K562 (cell line): ENCODE results near the gene MTMR12. TPM values are rescaled to one million over a fixed set of nuclear protein-coding genes. Genes with fewer than 3 reads are reported as not detected.

ENCODE experiments used
- ATAC-seq: fragments of 200-7000 bp; cut with Tn5 transposase; 3 replicates; pipeline ENCODE4 v1.9.1; 2020; ENCODE audit warnings: moderate library complexity
- BruUV-seq: library from RNA; stranded (reverse); fragments of 400-500 nt; replicated peaks from 2 replicates; lab custom pipeline; 2021; lab: Mats Ljungman, UMichigan
- CTCF ChIA-PET: fragments of 300-600 bp; formaldehyde crosslinking; extraction: SDS; loops from one replicate; lab custom pipeline; 2021; ENCODE audit warnings: low intra/inter-chr PET ratio; lab: Yijun Ruan, JAX
- POLR2A ChIA-PET: fragments of 300-600, 350-650 bp; sonication (Branson Sonifier 250); formaldehyde crosslinking; extraction: SDS; loops from one replicate; lab custom pipeline; 2021; ENCODE audit warnings: antibody characterized with exemption, inconsistent platforms; lab: Yijun Ruan, JAX
- DNase-seq, 4 experiments: peaks; one replicate each; pipeline versions ENCODE4 v3.0.0 to v3.0.0-alpha.2; 2011 to 2018; ENCODE audit warnings: low spot score in 3 of 4, mixed read lengths in 3 of 4; ENCODE audit errors: extremely low read depth in 1 of 4
- FAIRE-seq: peaks from 2 replicates; lab custom pipeline; 2011; peaks lifted over from hg19 to GRCh38; lab: Jason Lieb, UNC
- H2AFZ ChIP-seq: 2 replicates; pipeline ENCODE4 v1.6.0; 2011; ENCODE audit warnings: low read depth, low read length, control low read depth, inconsistent platforms
- H3K27ac ChIP-seq: fragments of 200-600 bp; 3 replicates; pipeline ENCODE4 v1.8.0; 2011; ENCODE audit warnings: low read depth, mild to moderate bottlenecking, control low read depth, inconsistent platforms, low read length, moderate library complexity, mixed read lengths; ENCODE audit errors: extremely low read depth
- H3K27me3 ChIP-seq, 2 experiments: fragments of 300-600 bp in 1 of 2; 2 replicates in 1 of 2; 3 replicates in 1 of 2; pipeline versions ENCODE4 v1.6.0 to v1.8.0; 2011; ENCODE audit warnings: inconsistent platforms in 2 of 2, low read length in 2 of 2, mild to moderate bottlenecking in 1 of 2, mixed read lengths in 1 of 2, moderate library complexity in 1 of 2; ENCODE audit not compliant: control insufficient read depth in 2 of 2, insufficient read depth in 2 of 2
- H3K36me3 ChIP-seq: fragments of 300-600 bp; 3 replicates; pipeline ENCODE4 v1.8.0; 2011; ENCODE audit warnings: mild to moderate bottlenecking, low read length, inconsistent platforms; ENCODE audit not compliant: control insufficient read depth, insufficient read depth
- H3K4me1 ChIP-seq, 2 experiments: fragments of 200-600 bp in 1 of 2; replicated peaks in 1 of 2; 2 replicates in 1 of 2; 3 replicates in 1 of 2; pipeline versions ENCODE4 v1.5.1 to v1.8.0; 2011; ENCODE audit warnings: inconsistent platforms in 2 of 2, low read length in 2 of 2, mild to moderate bottlenecking in 1 of 2, mixed read lengths in 1 of 2, moderate library complexity in 1 of 2; ENCODE audit not compliant: control insufficient read depth in 2 of 2, insufficient read depth in 2 of 2
- H3K4me2 ChIP-seq: 2 replicates; pipeline ENCODE4 v1.6.1; 2011; ENCODE audit warnings: low read length, control low read depth, inconsistent platforms, mixed read lengths; ENCODE audit not compliant: insufficient read depth
- H3K4me3 ChIP-seq: fragments of 200-600 bp; sonication (generic), shearing (Covaris generic); 2 replicates; pipeline ENCODE4 v1.5.1; 2016; ENCODE audit warnings: control low read depth, inconsistent platforms
- H3K79me2 ChIP-seq: fragments of 200-600 bp; 3 replicates; pipeline ENCODE4 v1.8.0; 2011; ENCODE audit warnings: low read length, inconsistent platforms; ENCODE audit not compliant: control insufficient read depth, insufficient read depth
- H3K9ac ChIP-seq, 2 experiments: 2 replicates each; pipeline versions ENCODE4 v1.6.0 to v1.6.1; 2011; ENCODE audit warnings: low read depth in 2 of 2, low read length in 2 of 2, control low read depth in 1 of 2, inconsistent platforms in 1 of 2, mild to moderate bottlenecking in 1 of 2, mixed read lengths in 1 of 2; ENCODE audit not compliant: insufficient read depth in 1 of 2
- H3K9me1 ChIP-seq: one replicate; pipeline ENCODE4 v1.6.0; 2011; ENCODE audit warnings: inconsistent platforms, mild to moderate bottlenecking, low read length, moderate library complexity; ENCODE audit not compliant: control insufficient read depth, insufficient read depth
- H3K9me3 ChIP-seq: replicated peaks from 2 replicates; pipeline ENCODE4 v1.5.1; 2011; ENCODE audit warnings: low read depth, low read length, inconsistent platforms; ENCODE audit not compliant: control insufficient read depth, insufficient read depth
- H4K20me1 ChIP-seq: replicated peaks from 2 replicates; pipeline ENCODE4 v1.6.1; 2011; ENCODE audit warnings: low read length, inconsistent platforms, mixed read lengths; ENCODE audit not compliant: control insufficient read depth, insufficient read depth
- ARID2 ChIP-seq: fragments of 450-650 bp; IDR thresholded peaks from 2 replicates; pipeline ENCODE4 v1.6.1; 2017; ENCODE audit warnings: antibody characterized with exemption, mild to moderate bottlenecking
- CSDE1 ChIP-seq, 2 experiments: fragments of 450-650 bp; IDR thresholded peaks; 2 replicates each; pipeline ENCODE4 v1.6.1; 2016; ENCODE audit warnings: mild to moderate bottlenecking in 1 of 2
- CTCF ChIP-seq, 3 experiments: IDR thresholded peaks in 2 of 3; conservative IDR thresholded peaks in 1 of 3; 2 replicates each; pipeline ENCODE4 v1.5.1; 2011 to 2012; ENCODE audit warnings: low read length in 3 of 3, mild to moderate bottlenecking in 3 of 3, control low read depth in 2 of 3, improper control_type of control experiment in 1 of 3, inconsistent platforms in 1 of 3, low read depth in 1 of 3, mixed read lengths in 1 of 3, moderate library complexity in 1 of 3; ENCODE audit not compliant: insufficient read depth in 2 of 3
- FUS ChIP-seq: fragments of 200-400 bp; formaldehyde crosslinking; optimal IDR thresholded peaks from 2 replicates; pipeline ENCODE3; 2017; ENCODE audit warnings: low read depth, low read length
- NFIC ChIP-seq: fragments of 450-650 bp; IDR thresholded peaks from 2 replicates; pipeline ENCODE4 v1.6.1; 2017; ENCODE audit warnings: mild to moderate bottlenecking, inconsistent platforms
- RAD21 ChIP-seq, 2 experiments: fragments of 250-450 bp in 1 of 2; fragments of 450-650 bp in 1 of 2; sonication (Bioruptor Pico) in 1 of 2; formaldehyde crosslinking in 1 of 2; IDR thresholded peaks in 1 of 2; conservative IDR thresholded peaks in 1 of 2; 2 replicates each; pipeline versions ENCODE4 v1.4.0 to v1.8.0; 2020 to 2022; ENCODE audit warnings: mild to moderate bottlenecking in 2 of 2, moderate library complexity in 1 of 2
- SMAD1 ChIP-seq: fragments of 150-350 bp; IDR thresholded peaks from 2 replicates; pipeline ENCODE4 v1.6.1; 2014; ENCODE audit warnings: low read length, low read depth; ENCODE audit not compliant: partially characterized antibody
- SMC3 ChIP-seq: conservative IDR thresholded peaks from 2 replicates; pipeline ENCODE4 v1.6.1; 2011; ENCODE audit warnings: low read depth, low read length, improper control_type of control experiment; ENCODE audit not compliant: insufficient read depth
- STAG1 ChIP-seq: sonication (generic); formaldehyde crosslinking; IDR thresholded peaks from 2 replicates; pipeline ENCODE4 v1.5.0; 2020; ENCODE audit warnings: missing genetic modification reagents, borderline replicate concordance
- ZC3H4 ChIP-seq: sonication (generic); formaldehyde crosslinking; IDR thresholded peaks from 2 replicates; pipeline ENCODE4 v1.9.0; 2021; ENCODE audit warnings: missing genetic modification reagents, borderline replicate concordance
- WGBS: fragments of 100-300 bp; shearing (Covaris generic); methylation state at CpG from one replicate; pipeline ENCODE4 v1.1.6; 2016; ENCODE audit warnings: low coverage, mixed read lengths; ENCODE audit not compliant: insufficient coverage; ENCODE audit errors: missing lambda C conversion rate; 5-methylcytosine and 5-hydroxymethylcytosine counted together
- in situ Hi-C: fragments of 300-500 bp; cut with MboI; formaldehyde crosslinking; loops from 4 replicates; pipeline ENCODE4 v1.15.0; 2018; ENCODE audit warnings: inconsistent platforms, mixed read lengths
- intact Hi-C: fragments of 100-400 bp; cut with micrococcal nuclease; formaldehyde crosslinking; loops from 2 replicates; pipeline ENCODE4 v1.14.2; 2022
- polyA plus RNA-seq, 8 experiments: library from polyadenylated mRNA; depleted of rRNA in 4 of 8; stranded (reverse) in 5 of 8; unstranded in 3 of 8; fragments of >200 nt; fragmentation: Nextera tagmentation in 2 of 8; fragmentation: Illumina TruSeq in 1 of 8; extraction: Ambion mirVana in 2 of 8; extraction: Trizol in 1 of 8; gene quantifications; 2 replicates each; pipeline versions ENCODE4 v1.2.1 to v1.2.3, GENCODE V29; 2011 to 2014; ENCODE audit warnings: inconsistent platforms in 1 of 8, missing spikeins in 1 of 8
- total RNA-seq, 7 experiments: library from RNA; depleted of rRNA in 6 of 7; stranded (reverse); fragments of >200 nt in 6 of 7; fragmentation: Illumina TruSeq in 2 of 7; extraction: Trizol in 2 of 7; gene quantifications; 2 replicates each; pipeline versions ENCODE4 v1.2.1 to v1.2.3, GENCODE V29; 2011 to 2021; ENCODE audit warnings: low replicate concordance in 1 of 7
- TF ChIP-seq, protein P1 (sequence below): fragments of 150-350 bp; conservative IDR thresholded peaks from 2 replicates; pipeline ENCODE4 v1.6.1; 2014; ENCODE audit warnings: low read length
- TF ChIP-seq, protein P2 (sequence below): sonication (generic); formaldehyde crosslinking; IDR thresholded peaks from 2 replicates; pipeline ENCODE4 v1.8.0; 2022; ENCODE audit warnings: missing genetic modification reagents, mild to moderate bottlenecking, moderate library complexity, borderline replicate concordance

MTMR12 gene
- total and polyA plus RNA-seq, 9 of the 15 experiments (the other 6 are each of a cell fraction or from before 2014, with no cell fraction given) = 4.0 to 28.7 (median 17.1) TPM

- Histone ChIP-seq H3K4me3 (no peak overlapping the region), H2AFZ (no peak overlapping the region), H3K79me2 (no peaks in the 10 kb centered on the region), H3K4me2 (no peak overlapping the region), H3K4me1 (peaks cover 0 to 4% of the 10 kb centered on the region in 2 experiments; a peak in 1 of 5 replicates), H4K20me1 (no peaks in the 10 kb centered on the region), H3K36me3 (peaks cover 55% of the 10 kb centered on the region; the same call in 2 of the 3 replicates), H3K9ac (no peak overlapping the region), H3K9me3 (no peaks in the 10 kb centered on the region), H3K27ac (no peak overlapping the region), H3K27me3 (no peaks in the 10 kb centered on the region), H3K9me1 (no peaks in the 10 kb centered on the region)
- POLR2A ChIA-PET = interaction anchor here (0.6 to 1.0 kb wide), 2 partner anchors 78 to 83 kb away, joined by 3 to 5 read pairs; no protein-coding TSS in a partner anchor
- in situ Hi-C loops = no loop called here
- peak; percentile 90 for ATAC-seq
- CTCF ChIA-PET = interaction anchor here (0.6 to 3.0 kb wide), 5 partner anchors 68 to 380 kb away, joined by 3 to 18 read pairs (median 3); no protein-coding TSS in a partner anchor
- 68% methylated on average over 11 of the region's 11 CpGs for WGBS
- no TSS peak for BruUV-seq
- peak; percentile 83 for FAIRE-seq
- peak; percentile 48 to 71 (median 56) for DNase-seq
- intact Hi-C loops = loop anchor here (1.0 to 2.0 kb wide), 3 partner anchors 86 to 380 kb away; no protein-coding TSS in a partner anchor
- TF ChIP-seq NFIC (no peak), RAD21 (CRISPR knock-in tag; conservative IDR thresholded peaks at IDR 0.05 in 1 of 2, IDR thresholded peaks at IDR 0.05 in 1 of 2) (peak; percentile 80 to 90), CSDE1 (IDR thresholded peaks at IDR 0.05) (no peak), CTCF (IDR thresholded peaks at IDR 0.05 in 2 of 3, conservative IDR thresholded peaks at IDR 0.05 in 1 of 3; ENCODE audit: insufficient read depth in 2 of 3, low read depth in 1 of 3, low read length in 3 of 3) (peak; percentile 78 to 92 (median 81)), STAG1 (CRISPR knock-in tag) (peak; percentile 74; the same call in 1 of the 2 replicates), SMAD1 (no peak), FUS (no peak), ZC3H4 (no peak), ARID2 (peak; percentile 58; the same call in 1 of the 2 replicates), SMC3 (peak; percentile 80)
- TF ChIP-seq, protein P1, sequence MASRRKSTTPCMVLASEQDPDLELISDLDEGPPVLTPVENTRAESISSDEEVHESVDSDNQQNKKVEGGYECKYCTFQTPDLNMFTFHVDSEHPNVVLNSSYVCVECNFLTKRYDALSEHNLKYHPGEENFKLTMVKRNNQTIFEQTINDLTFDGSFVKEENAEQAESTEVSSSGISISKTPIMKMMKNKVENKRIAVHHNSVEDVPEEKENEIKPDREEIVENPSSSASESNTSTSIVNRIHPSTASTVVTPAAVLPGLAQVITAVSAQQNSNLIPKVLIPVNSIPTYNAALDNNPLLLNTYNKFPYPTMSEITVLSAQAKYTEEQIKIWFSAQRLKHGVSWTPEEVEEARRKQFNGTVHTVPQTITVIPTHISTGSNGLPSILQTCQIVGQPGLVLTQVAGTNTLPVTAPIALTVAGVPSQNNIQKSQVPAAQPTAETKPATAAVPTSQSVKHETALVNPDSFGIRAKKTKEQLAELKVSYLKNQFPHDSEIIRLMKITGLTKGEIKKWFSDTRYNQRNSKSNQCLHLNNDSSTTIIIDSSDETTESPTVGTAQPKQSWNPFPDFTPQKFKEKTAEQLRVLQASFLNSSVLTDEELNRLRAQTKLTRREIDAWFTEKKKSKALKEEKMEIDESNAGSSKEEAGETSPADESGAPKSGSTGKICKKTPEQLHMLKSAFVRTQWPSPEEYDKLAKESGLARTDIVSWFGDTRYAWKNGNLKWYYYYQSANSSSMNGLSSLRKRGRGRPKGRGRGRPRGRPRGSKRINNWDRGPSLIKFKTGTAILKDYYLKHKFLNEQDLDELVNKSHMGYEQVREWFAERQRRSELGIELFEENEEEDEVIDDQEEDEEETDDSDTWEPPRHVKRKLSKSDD = no peak
- TF ChIP-seq, protein P2, sequence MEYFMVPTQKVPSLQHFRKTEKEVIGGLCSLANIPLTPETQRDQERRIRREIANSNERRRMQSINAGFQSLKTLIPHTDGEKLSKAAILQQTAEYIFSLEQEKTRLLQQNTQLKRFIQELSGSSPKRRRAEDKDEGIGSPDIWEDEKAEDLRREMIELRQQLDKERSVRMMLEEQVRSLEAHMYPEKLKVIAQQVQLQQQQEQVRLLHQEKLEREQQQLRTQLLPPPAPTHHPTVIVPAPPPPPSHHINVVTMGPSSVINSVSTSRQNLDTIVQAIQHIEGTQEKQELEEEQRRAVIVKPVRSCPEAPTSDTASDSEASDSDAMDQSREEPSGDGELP (CRISPR knock-in tag) = peak; percentile 9; the same call in 1 of the 2 replicates
These were observed 80.1 kb downstream of the MTMR12 start for GRCh38 chr5:32232441-32233219.
